HepG2 (cell line): ENCODE data around the gene NLE1. TPM values are rescaled to one million over a fixed set of nuclear protein-coding genes. Genes with fewer than 3 reads are reported as not detected.

Experiments used
- ATAC-seq: fragments of 200-7000 bp; cut with Tn5 transposase; 3 replicates; pipeline ENCODE4 v1.9.1; 2020; ENCODE audit warnings: mild to moderate bottlenecking, moderate library complexity
- BruUV-seq: library from RNA; stranded (reverse); fragments of 400-500 nt; replicated peaks from 2 replicates; lab custom pipeline; 2021; lab: Mats Ljungman, UMichigan
- CTCF ChIA-PET: fragments of 300-600 bp; formaldehyde crosslinking; extraction: SDS; loops from one replicate; lab custom pipeline; 2021; ENCODE audit warnings: low total read pairs, inconsistent platforms, low intra/inter-chr PET ratio; lab: Yijun Ruan, JAX
- POLR2A ChIA-PET: fragments of 350-600 bp; sonication (Branson Sonifier 250); formaldehyde crosslinking; loops from one replicate; lab custom pipeline; 2020; ENCODE audit warnings: antibody characterized with exemption, inconsistent platforms; lab: Yijun Ruan, JAX
- DNase-seq: peaks from one replicate; pipeline ENCODE4 v3.0.0-alpha.2; 2015; ENCODE audit warnings: low spot score
- FAIRE-seq: peaks from 3 replicates; lab custom pipeline; 2011; peaks lifted over from hg19 to GRCh38; lab: Jason Lieb, UNC
- H2AFZ ChIP-seq: one replicate; pipeline ENCODE4 v1.6.1; 2011; ENCODE audit warnings: low read length, inconsistent platforms
- H3K27ac ChIP-seq: fragments of 300-600 bp; 3 replicates; pipeline ENCODE4 v1.8.0; 2011; ENCODE audit warnings: mixed run types, mild to moderate bottlenecking, mixed read lengths, low read length, inconsistent platforms; ENCODE audit not compliant: insufficient read depth; ENCODE audit errors: extremely low read length
- H3K27me3 ChIP-seq, 2 experiments: fragments of 200-600 bp in 1 of 2; 2 replicates in 1 of 2; 3 replicates in 1 of 2; pipeline versions ENCODE4 v1.6.0 to v1.8.0; 2011; ENCODE audit warnings: low read length in 2 of 2, mild to moderate bottlenecking in 2 of 2, moderate library complexity in 2 of 2, inconsistent platforms in 1 of 2; ENCODE audit not compliant: insufficient read depth in 2 of 2, control insufficient read depth in 1 of 2
- H3K36me3 ChIP-seq, 2 experiments: fragments of 200-600 bp in 1 of 2; replicated peaks in 1 of 2; 2 replicates in 1 of 2; 3 replicates in 1 of 2; pipeline versions ENCODE4 v1.5.1 to v1.8.0; 2011; ENCODE audit warnings: low read length in 2 of 2, inconsistent platforms in 1 of 2; ENCODE audit not compliant: insufficient read depth in 2 of 2, control insufficient read depth in 1 of 2
- H3K4me1 ChIP-seq: 2 replicates; pipeline ENCODE4 v1.5.1; 2012; ENCODE audit warnings: low read length, inconsistent platforms; ENCODE audit not compliant: insufficient read depth
- H3K4me2 ChIP-seq: 2 replicates; pipeline ENCODE4 v1.6.0; 2011; ENCODE audit warnings: low read depth, low read length, inconsistent platforms
- H3K4me3 ChIP-seq, 3 experiments: fragments of 200-600 bp in 1 of 3; sonication (generic), shearing (Covaris generic) in 1 of 3; replicated peaks in 1 of 3; 2 replicates each; pipeline ENCODE4 v1.5.1; 2011 to 2016; ENCODE audit warnings: low read length in 3 of 3, inconsistent platforms in 2 of 3, low read depth in 2 of 3, mild to moderate bottlenecking in 2 of 3, control low read depth in 1 of 3, mixed read lengths in 1 of 3; ENCODE audit not compliant: insufficient read depth in 1 of 3
- H3K79me2 ChIP-seq: one replicate; pipeline ENCODE4 v1.6.1; 2011; ENCODE audit warnings: low read length, inconsistent platforms; ENCODE audit not compliant: insufficient read depth
- H3K9ac ChIP-seq: 2 replicates; pipeline ENCODE4 v1.6.0; 2011; ENCODE audit warnings: mild to moderate bottlenecking, low read depth, low read length, inconsistent platforms; ENCODE audit not compliant: insufficient read depth
- H3K9me3 ChIP-seq: 2 replicates; pipeline ENCODE4 v1.5.1; 2012; ENCODE audit warnings: mild to moderate bottlenecking, low read length
- H4K20me1 ChIP-seq: 2 replicates; pipeline ENCODE4 v1.6.0; 2011; ENCODE audit warnings: inconsistent platforms, mild to moderate bottlenecking, low read length, moderate library complexity; ENCODE audit not compliant: insufficient read depth
- CEBPG ChIP-seq: IDR thresholded peaks from 2 replicates; pipeline ENCODE4 v1.6.1; 2016
- CENPX ChIP-seq: sonication (generic); formaldehyde crosslinking; IDR thresholded peaks from 2 replicates; pipeline ENCODE4 v1.9.0; 2021; ENCODE audit warnings: mild to moderate bottlenecking, missing genetic modification reagents, moderate library complexity
- MAFG ChIP-seq: sonication (generic); formaldehyde crosslinking; IDR thresholded peaks from 2 replicates; pipeline ENCODE4 v1.5.1; 2020; ENCODE audit warnings: mild to moderate bottlenecking, missing genetic modification reagents
- NAIF1 ChIP-seq: sonication (generic); formaldehyde crosslinking; IDR thresholded peaks from 2 replicates; pipeline ENCODE4 v1.5.0; 2020; ENCODE audit warnings: mild to moderate bottlenecking, missing genetic modification reagents, borderline replicate concordance
- PLSCR1 ChIP-seq: sonication (generic); formaldehyde crosslinking; IDR thresholded peaks from 2 replicates; pipeline ENCODE4 v1.5.0; 2020; ENCODE audit warnings: missing genetic modification reagents, mild to moderate bottlenecking, borderline replicate concordance
- POLR2G ChIP-seq: fragments of 200-400 bp; formaldehyde crosslinking; IDR thresholded peaks from 2 replicates; pipeline ENCODE4 v1.6.1; 2018; ENCODE audit warnings: mild to moderate bottlenecking, low read depth, low read length, moderate library complexity
- REST ChIP-seq, 2 experiments: IDR thresholded peaks; 2 replicates each; pipeline ENCODE4 v1.6.1; 2011 to 2012; ENCODE audit warnings: low read length in 2 of 2, borderline replicate concordance in 1 of 2, low read depth in 1 of 2, mild to moderate bottlenecking in 1 of 2, moderate library complexity in 1 of 2
- SOX6 ChIP-seq, 2 experiments: fragments of 450-650 bp in 1 of 2; sonication (generic) in 1 of 2; formaldehyde crosslinking in 1 of 2; IDR thresholded peaks; 2 replicates each; pipeline versions ENCODE4 v1.4.0 to v1.6.1; 2017 to 2020; ENCODE audit warnings: antibody characterized with exemption in 1 of 2, mild to moderate bottlenecking in 1 of 2, missing genetic modification reagents in 1 of 2
- ZNF10 ChIP-seq: sonication (generic); formaldehyde crosslinking; IDR thresholded peaks from 2 replicates; pipeline ENCODE4 v1.4.0; 2020; ENCODE audit warnings: mild to moderate bottlenecking, low read depth, missing genetic modification reagents, borderline replicate concordance
- ZNF598 ChIP-seq: sonication (generic); formaldehyde crosslinking; IDR thresholded peaks from 2 replicates; pipeline ENCODE4 v1.5.1; 2020; ENCODE audit warnings: mild to moderate bottlenecking, missing genetic modification reagents, borderline replicate concordance
- ZNF670 ChIP-seq: sonication (generic); formaldehyde crosslinking; IDR thresholded peaks from 2 replicates; pipeline ENCODE4 v1.8.0; 2022; ENCODE audit warnings: mild to moderate bottlenecking, missing genetic modification reagents, borderline replicate concordance
- ZNF703 ChIP-seq: sonication (generic); formaldehyde crosslinking; IDR thresholded peaks from 2 replicates; pipeline ENCODE4 v1.5.1; 2020; ENCODE audit warnings: missing genetic modification reagents, mild to moderate bottlenecking, moderate library complexity, borderline replicate concordance
- WGBS: methylation state at CpG from one replicate; pipeline ENCODE4 v1.1.6; 2017; ENCODE audit warnings: low lambda C conversion rate; 5-methylcytosine and 5-hydroxymethylcytosine counted together
- in situ Hi-C: cut with HindIII; loops from 2 replicates; pipeline ENCODE4 v1.10.0; 2017; ENCODE audit warnings: low pct_unique_long_range_greater_than_20kb; ENCODE audit not compliant: extremely low pct_ligation_motif_present
- intact Hi-C: fragments of 100-400 bp; cut with micrococcal nuclease; formaldehyde crosslinking; loops from one replicate; pipeline ENCODE4 v1.10.0; 2022; ENCODE audit not compliant: unreplicated experiment
- polyA plus RNA-seq, 8 experiments: library from polyadenylated mRNA; depleted of rRNA in 3 of 8; stranded (reverse) in 7 of 8; unstranded in 1 of 8; fragments of >200 nt; fragmentation: Illumina TruSeq in 4 of 8; extraction: Trizol in 4 of 8; gene quantifications; 2 replicates each; pipeline versions ENCODE4 v1.2.1 to v1.2.3, GENCODE V29; 2011 to 2016; ENCODE audit warnings: low read depth in 4 of 8, missing spikeins in 1 of 8, mixed read lengths in 1 of 8; ENCODE audit not compliant: insufficient read depth in 1 of 8
- total RNA-seq, 5 experiments: library from RNA; depleted of rRNA; stranded (reverse); fragments of >200 nt; fragmentation: Illumina TruSeq; extraction: Trizol; gene quantifications; 2 replicates each; pipeline ENCODE4 v1.2.3, GENCODE V29; 2016; ENCODE audit warnings: low read depth in 1 of 5

NLE1 gene
- total and polyA plus RNA-seq, 2 of the 13 experiments (the other 11 are each of a cell fraction or from before 2014, with no cell fraction given) = 20.3 to 34.5 TPM

GRCh38 chr17:35167046-35167445 is 24.9 kb upstream of the NLE1 start (continued):
- no peak for TF ChIP-seq CENPX (CRISPR knock-in tag)
- no peak for TF ChIP-seq ZNF703
- TF ChIP-seq POLR2G = no peak
- TF ChIP-seq MAFG = no peak
- no peak for TF ChIP-seq ZNF598 (CRISPR knock-in tag)
- TF ChIP-seq NAIF1 = no peak
- no peak for TF ChIP-seq PLSCR1 (CRISPR knock-in tag)
- TF ChIP-seq SOX6 (IDR thresholded peaks at IDR 0.05) = no peak
- no peak for TF ChIP-seq SOX6 (CRISPR knock-in tag; IDR thresholded peaks at IDR 0.05)

DNA sequence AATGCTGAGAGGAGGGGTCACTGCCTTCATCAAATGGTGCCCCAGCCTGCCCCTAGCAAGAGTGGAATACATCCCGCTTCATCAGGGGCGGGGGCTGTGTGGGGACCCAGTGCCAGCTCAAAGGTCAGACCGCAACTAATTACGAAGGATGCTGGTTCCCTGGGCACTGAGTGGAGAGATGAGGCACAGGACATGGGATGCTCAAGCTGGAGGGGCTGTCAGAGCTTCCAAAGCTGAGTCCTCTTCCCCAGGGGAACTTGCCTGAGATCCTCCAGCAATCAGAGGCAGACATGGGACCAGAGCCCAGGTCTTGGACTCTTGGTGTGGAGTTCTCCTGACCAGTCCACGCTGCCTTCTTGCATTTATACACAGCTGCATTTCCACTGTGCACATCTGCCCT is 24.4 kb upstream of the NLE1 start:
- ChIA-PET CTCF (no interaction called here), POLR2A (no interaction called here)
- in situ Hi-C loops = no loop called here
- Histone ChIP-seq H3K27me3 (peaks cover 0 to 21% of the 10 kb centered on the region in 2 experiments; a peak in 4 of 5 replicates), H3K27ac (no peak overlapping the region), H3K79me2 (no peaks in the 10 kb centered on the region), H3K4me3 (no peak overlapping the region), H2AFZ (no peak overlapping the region), H3K9ac (no peak overlapping the region), H3K4me1 (no peaks in the 10 kb centered on the region), H4K20me1 (no peaks in the 10 kb centered on the region), H3K9me3 (no peaks in the 10 kb centered on the region), H3K36me3 (no peaks in the 10 kb centered on the region), H3K4me2 (no peak overlapping the region)
- BruUV-seq = no TSS peak
- intact Hi-C loops = no loop called here
- no peak for FAIRE-seq
- TF ChIP-seq REST (IDR thresholded peaks at IDR 0.05; ENCODE audit: borderline replicate concordance in 1 of 2, low read depth in 1 of 2, low read length in 2 of 2) = no peak
- TF ChIP-seq ZNF670 (CRISPR knock-in tag) = no peak
- no peak for TF ChIP-seq ZNF10
- TF ChIP-seq CEBPG (CRISPR knock-in tag) = no peak
- no peak for ATAC-seq
- no peak for DNase-seq
- WGBS = 10% methylated on average over 3 of the region's 5 CpGs
